Smooth muscle cell of bladder (primary cell): ENCODE measurements around the gene SLC22A7. TPM values are rescaled to one million over a fixed set of nuclear protein-coding genes. Genes with fewer than 3 reads are reported as not detected.

ENCODE experiments used
- total RNA-seq: library from RNA; depleted of rRNA; stranded (reverse); fragments of >200 nt; gene quantifications from 2 replicates; pipeline ENCODE4 v1.2.3, GENCODE V29; 2014

The SLC22A7 gene, protein sequence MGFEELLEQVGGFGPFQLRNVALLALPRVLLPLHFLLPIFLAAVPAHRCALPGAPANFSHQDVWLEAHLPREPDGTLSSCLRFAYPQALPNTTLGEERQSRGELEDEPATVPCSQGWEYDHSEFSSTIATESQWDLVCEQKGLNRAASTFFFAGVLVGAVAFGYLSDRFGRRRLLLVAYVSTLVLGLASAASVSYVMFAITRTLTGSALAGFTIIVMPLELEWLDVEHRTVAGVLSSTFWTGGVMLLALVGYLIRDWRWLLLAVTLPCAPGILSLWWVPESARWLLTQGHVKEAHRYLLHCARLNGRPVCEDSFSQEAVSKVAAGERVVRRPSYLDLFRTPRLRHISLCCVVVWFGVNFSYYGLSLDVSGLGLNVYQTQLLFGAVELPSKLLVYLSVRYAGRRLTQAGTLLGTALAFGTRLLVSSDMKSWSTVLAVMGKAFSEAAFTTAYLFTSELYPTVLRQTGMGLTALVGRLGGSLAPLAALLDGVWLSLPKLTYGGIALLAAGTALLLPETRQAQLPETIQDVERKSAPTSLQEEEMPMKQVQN
- total RNA-seq = not detected in 2 replicates

DNA sequence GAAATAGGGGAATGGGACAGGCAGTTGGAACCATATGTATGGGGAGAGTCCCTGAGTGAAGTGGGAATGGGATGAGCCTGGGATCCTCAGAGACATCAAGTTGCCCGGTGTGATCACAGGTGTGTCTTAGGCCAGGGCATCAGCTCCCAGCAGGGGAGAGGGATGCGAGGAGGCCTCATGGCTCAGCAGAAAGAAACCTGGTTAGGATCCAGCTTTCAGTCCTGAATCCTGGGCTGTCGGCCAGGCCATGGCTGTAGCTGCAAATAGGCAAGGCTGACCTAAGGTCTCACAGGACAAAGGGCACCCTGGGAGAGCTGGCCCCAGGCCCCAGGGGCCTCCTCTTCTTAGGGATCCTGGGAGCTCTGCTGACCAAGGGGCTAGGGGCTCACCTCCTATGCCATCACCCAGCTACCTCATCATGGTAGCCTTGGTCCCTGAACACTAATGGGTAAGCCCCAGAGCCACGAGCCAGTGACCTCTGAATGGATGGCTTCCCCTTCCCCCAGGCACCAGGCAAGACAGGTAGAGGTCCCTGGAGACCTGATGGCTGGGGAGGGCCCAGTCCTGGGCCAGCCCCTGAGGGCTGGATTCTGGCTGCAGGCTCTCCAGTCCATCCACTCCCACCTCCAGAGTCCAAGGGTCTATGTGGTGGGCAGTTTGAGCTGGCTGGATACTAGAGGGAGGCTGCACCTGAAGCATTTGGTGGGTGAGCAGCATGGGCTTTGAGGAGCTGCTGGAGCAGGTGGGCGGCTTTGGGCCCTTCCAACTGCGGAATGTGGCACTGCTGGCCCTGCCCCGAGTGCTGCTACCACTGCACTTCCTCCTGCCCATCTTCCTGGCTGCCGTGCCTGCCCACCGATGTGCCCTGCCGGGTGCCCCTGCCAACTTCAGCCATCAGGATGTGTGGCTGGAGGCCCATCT is at the start of gene SLC22A7:
Gene SLC22A7, plus strand, starts transcription at position 617 of the 921 bp plus-strand sequence. Its CDS starts 99 bp downstream, at position 716.

DNA sequence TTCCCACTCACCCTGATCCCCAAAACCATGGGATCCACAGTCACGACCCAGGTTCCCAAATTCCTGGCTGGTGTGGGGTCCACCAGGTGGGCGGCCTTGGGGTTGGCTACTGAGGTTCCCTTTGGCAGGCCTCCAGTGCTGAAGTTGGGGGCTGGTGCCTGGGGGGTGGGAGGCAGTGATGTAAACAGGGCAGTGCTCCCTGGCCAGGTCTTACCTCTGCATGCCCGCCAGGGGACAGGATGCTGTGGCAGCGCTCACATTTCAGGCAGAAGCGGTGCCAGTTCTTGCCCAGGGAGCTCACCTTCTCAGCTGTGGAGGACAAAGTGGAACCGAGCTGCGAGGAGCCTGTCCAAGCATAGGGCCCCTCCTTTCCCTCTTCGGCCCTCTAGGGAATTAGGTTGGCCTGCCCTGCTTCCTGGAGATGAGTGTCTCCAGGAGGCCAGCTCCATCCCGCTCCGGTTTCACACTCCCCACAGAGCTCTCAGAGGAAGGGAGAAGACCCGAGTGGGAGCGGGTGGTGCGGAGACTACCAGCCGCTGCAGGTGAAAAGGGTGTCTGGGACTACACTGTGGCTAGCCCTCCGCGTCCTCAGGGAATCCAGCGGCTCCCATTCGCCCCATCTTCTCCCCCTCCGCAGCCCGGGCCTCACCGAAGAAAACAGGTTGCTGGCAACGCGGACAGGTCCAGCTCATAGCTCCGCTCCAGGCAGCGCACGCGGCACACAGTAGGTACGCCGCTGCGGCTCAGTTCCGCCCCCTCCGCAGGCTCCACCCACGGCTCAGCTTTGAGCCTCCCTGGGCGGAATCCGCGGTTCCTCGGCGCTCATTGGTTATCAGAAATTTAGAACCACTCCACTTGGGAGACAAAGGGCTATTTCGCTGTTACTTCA is 10.3 kb downstream of the SLC22A7 start, which contains the start of gene CRIP3:
Gene CRIP3, minus strand, starts transcription at position 726 of the 889 bp plus-strand sequence. Its CDS starts 34 bp downstream, at position 692.

Other genes starting within 250 kb of the SLC22A7 start
- 44.5 and 49.3 TPM in 2 replicates for gene CUL7, start 244.4 kb upstream of the SLC22A7 start, total RNA-seq
- gene MRPL2, start 238.8 kb upstream of the SLC22A7 start, total RNA-seq = 16.5 and 18.1 TPM in 2 replicates
- gene KLC4, start 238.6 kb upstream of the SLC22A7 start, total RNA-seq = 15.5 and 18.7 TPM in 2 replicates
- gene PTK7, start 221.9 kb upstream of the SLC22A7 start, total RNA-seq = 141 and 147 TPM in 2 replicates
- gene SRF, start 127.0 kb upstream of the SLC22A7 start, total RNA-seq = 13.8 and 18.7 TPM in 2 replicates
- 18.5 and 27.7 TPM in 2 replicates for gene CUL9, start 116.1 kb upstream of the SLC22A7 start, total RNA-seq
- 45.9 and 54.5 TPM in 2 replicates for gene DNPH1, start 68.8 kb upstream of the SLC22A7 start, total RNA-seq
- not detected in 2 replicates for gene TTBK1, start 54.8 kb upstream of the SLC22A7 start, total RNA-seq
- 0.18 TPM in 1 of 2 replicates, not detected in the other for gene CRIP3, start 10.6 kb downstream of the SLC22A7 start, total RNA-seq
- 3.4 and 4.5 TPM in 2 replicates for gene ZNF318, start 71.4 kb downstream of the SLC22A7 start, total RNA-seq
- gene ABCC10, start 129.3 kb downstream of the SLC22A7 start, total RNA-seq = 16.5 and 17.3 TPM in 2 replicates
- 0.28 and 0.37 TPM in 2 replicates for gene DLK2, start 157.3 kb downstream of the SLC22A7 start, total RNA-seq
- 7.4 and 9.3 TPM in 2 replicates for gene TJAP1, start 179.3 kb downstream of the SLC22A7 start, total RNA-seq
- 0.28 and 0.65 TPM in 2 replicates for gene LRRC73, start 212.1 kb downstream of the SLC22A7 start, total RNA-seq
- 120 and 141 TPM in 2 replicates for gene YIPF3, start 218.7 kb downstream of the SLC22A7 start, total RNA-seq
- 23.9 and 28.4 TPM in 2 replicates for gene POLR1C, start 218.8 kb downstream of the SLC22A7 start, total RNA-seq